ENCODE measurements around the gene DRD4. TPM values are rescaled to one million over a fixed set of nuclear protein-coding genes. Genes with fewer than 3 reads are reported as not detected.

DRD4 gene
- total and polyA plus RNA-seq, 2 of the 8 experiments (the other 6 are each of a cell fraction or from before 2014, with no cell fraction given), result 3.4 to 4.9 TPM

- H3K4me3 ChIP-seq (ENCODE audit: extremely low read depth in 1 of 4, insufficient read depth in 2 of 4, low read depth in 3 of 4, low read length in 4 of 4), result no peak overlapping the region
- no peak overlapping the region for H2AK5ac ChIP-seq (ENCODE audit: low read depth, low read length)
- peaks cover 34 to 86% (median 68%) of the 10 kb centered on the region in 4 experiments for H3K36me3 ChIP-seq (ENCODE audit: control insufficient read depth in 2 of 4, insufficient read depth in 4 of 4, low read length in 3 of 4)
- H3K56ac ChIP-seq (replicated peaks; ENCODE audit: insufficient read length, low read depth, low read length), result no peak overlapping the region
- 92% methylated on average over 41 of the region's 45 CpGs; no CpG with 5 or more reads in 1 of the 2 experiments for WGBS, 2 experiments (ENCODE audit: extremely low coverage in 1 of 2, insufficient coverage in 1 of 2, insufficient read length in 1 of 2, insufficient replicate concordance in 2 of 2, low coverage in 1 of 2, low lambda C conversion rate in 2 of 2, missing lambda C conversion rate in 1 of 2)
- no peak overlapping the region for H4K5ac ChIP-seq (ENCODE audit: insufficient read length, low read depth, low read length)
- no peaks in the 10 kb centered on the region for H3K23me2 ChIP-seq (ENCODE audit: low read depth, low read length)
- no peak overlapping the region for H2BK120ac ChIP-seq (replicated peaks; ENCODE audit: low read depth, low read length)
- ChIA-PET CTCF (ENCODE audit: partially characterized antibody) (interaction anchor here (1.2 to 1.7 kb wide), 6 partner anchors 12 to 115 kb away, joined by 3 to 5 read pairs (median 4); no protein-coding TSS in a partner anchor), POLR2A (ENCODE audit: partially characterized antibody) (interaction anchor here (0.6 to 1.7 kb wide), 5 partner anchors 17 to 160 kb away, joined by 3 to 6 read pairs (median 4); no protein-coding TSS in a partner anchor)
- TF ChIP-seq FOSL1 (IDR thresholded peaks at IDR 0.05; ENCODE audit: insufficient read depth, low read depth, low read length), result no peak
- no peak for TF ChIP-seq MAX (IDR thresholded peaks at IDR 0.05)
- TF ChIP-seq RXRA (IDR thresholded peaks at IDR 0.05; ENCODE audit: insufficient read depth, low read depth, low read length), result no peak
- TF ChIP-seq SIX5 (IDR thresholded peaks at IDR 0.05; ENCODE audit: low read depth, low read length), result no peak
- TF ChIP-seq EGR1 (IDR thresholded peaks at IDR 0.05; ENCODE audit: borderline replicate concordance, low read depth, low read length), result no peak
- no peak for TF ChIP-seq PHF8 (conservative IDR thresholded peaks at IDR 0.05; ENCODE audit: low read depth, low read length)
- no peak for TF ChIP-seq POU5F1 (IDR thresholded peaks at IDR 0.05; ENCODE audit: low read depth, low read length)
- TF ChIP-seq SIRT6 (IDR thresholded peaks at IDR 0.05; ENCODE audit: low read length), result no peak
- TF ChIP-seq RFX5 (IDR thresholded peaks at IDR 0.05; ENCODE audit: borderline replicate concordance, low read depth, low read length), result no peak
- no peak overlapping the region for H3K9ac ChIP-seq (replicated peaks in 1 of 4; ENCODE audit: extremely low read depth in 1 of 4, low read depth in 3 of 4, low read length in 3 of 4)
- H3K14ac ChIP-seq (ENCODE audit: insufficient read length), result no peak overlapping the region
- H3K9me3 ChIP-seq (ENCODE audit: insufficient read depth in 2 of 2, low read depth in 1 of 2, low read length in 1 of 2), result no peaks in the 10 kb centered on the region
- H3K18ac ChIP-seq (ENCODE audit: extremely low read depth, low read length), result no peak overlapping the region
- H2BK5ac ChIP-seq (ENCODE audit: low read depth, low read length), result no peak overlapping the region
- H2BK15ac ChIP-seq (ENCODE audit: low read length), result no peak overlapping the region
- H2BK20ac ChIP-seq (ENCODE audit: low read length), result no peak overlapping the region
- H3K27me3 ChIP-seq (replicated peaks in 1 of 4; ENCODE audit: control insufficient read depth in 3 of 4, extremely low read depth in 1 of 4, insufficient read depth in 3 of 4, low read length in 3 of 4), result no peaks in the 10 kb centered on the region
- H2BK12ac ChIP-seq (ENCODE audit: low read depth, low read length), result no peak overlapping the region
- peaks cover 7% of the 10 kb centered on the region; the same call in 1 of the 2 replicates for H3K79me1 ChIP-seq (ENCODE audit: low read depth, low read length)
- DNase-seq (ENCODE audit: low read depth in 1 of 2, low spot score in 2 of 2) (no peak), FAIRE-seq (no peak)
- H3K4ac ChIP-seq (replicated peaks; ENCODE audit: insufficient read length, low read depth, low read length), result no peak overlapping the region
- H2AFZ ChIP-seq (ENCODE audit: low read length), result no peak overlapping the region
- no peak overlapping the region for H3K27ac ChIP-seq (ENCODE audit: low read depth, low read length)
- no peak overlapping the region for H3K23ac ChIP-seq (ENCODE audit: insufficient read length)
- H4K91ac ChIP-seq (replicated peaks; ENCODE audit: insufficient read length, low read length), result no peak overlapping the region
- 0 out of 7 replicates have a peak, but pooled peaks cover 0 to 4% (median 0%) of the 10 kb centered on the region in 4 experiments for H3K4me1 ChIP-seq (replicated peaks in 1 of 4; ENCODE audit: control insufficient read depth in 3 of 4, insufficient read depth in 4 of 4, low read length in 3 of 4)
- H4K20me1 ChIP-seq (replicated peaks in 1 of 2; ENCODE audit: control insufficient read depth in 1 of 2, insufficient read depth in 2 of 2, low read length in 2 of 2), result peaks cover 17 to 22% of the 10 kb centered on the region in 2 experiments
- H3K79me2 ChIP-seq (ENCODE audit: control insufficient read depth in 1 of 2, insufficient read depth in 2 of 2, low read length in 2 of 2), result no peaks in the 10 kb centered on the region
- no peak overlapping the region for H3K4me2 ChIP-seq (ENCODE audit: insufficient read depth in 1 of 2, low read depth in 2 of 2, low read length in 2 of 2)
- H4K8ac ChIP-seq (ENCODE audit: extremely low read depth, insufficient read depth, low read length), result no peak overlapping the region
Measured at GRCh38 chr11:607971-608659, 29.0 kb upstream of the DRD4 start.

Measured in H1 (cell line).